Measurements from ENCODE around the gene SNCA. TPM values are rescaled to one million over a fixed set of nuclear protein-coding genes. Genes with fewer than 3 reads are reported as not detected.

The SNCA gene
- total RNA-seq, 1 donor from 2014 or later, result 5.6 TPM

DNA sequence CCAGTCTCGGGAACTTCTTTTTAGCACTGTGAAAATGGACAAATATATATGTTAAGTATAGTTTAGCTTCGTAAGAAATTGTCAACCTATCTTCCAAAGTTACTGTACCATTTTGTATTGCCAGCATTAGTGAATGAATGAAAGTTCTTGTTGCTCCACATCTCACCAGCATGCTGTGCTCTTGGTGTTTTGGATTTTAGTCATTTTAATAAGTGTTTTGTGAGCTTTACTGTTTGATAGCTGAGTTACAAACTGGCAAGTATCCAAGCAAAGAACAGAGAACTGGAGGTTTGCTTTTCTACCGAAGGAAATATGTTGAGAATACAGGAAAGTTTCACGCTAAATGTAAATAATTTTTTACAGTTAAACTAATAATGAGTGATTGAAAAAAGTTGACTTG lies 33.0 kb downstream of the SNCA start:
- no peaks in the 10 kb centered on the region for H3K9me3 Mint-ChIP-seq

DNA sequence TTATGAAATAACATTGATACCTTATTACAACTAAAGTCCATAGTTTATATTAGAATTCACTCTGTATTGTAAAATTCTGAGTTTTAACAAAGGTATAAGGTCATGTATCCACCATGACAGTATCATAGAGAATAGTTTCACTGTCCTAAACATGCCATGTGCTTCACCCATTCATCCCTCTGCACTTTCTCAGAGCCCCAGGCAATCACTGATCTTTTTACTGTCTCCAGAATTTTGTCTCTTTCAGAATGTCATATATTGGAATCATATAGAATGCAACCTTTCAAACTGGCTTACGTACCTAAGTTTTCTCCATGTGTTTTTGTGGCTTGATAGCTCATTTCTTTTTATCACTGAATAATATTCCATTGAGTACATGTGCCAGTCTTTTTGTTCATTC lies 33.9 kb downstream of the SNCA start:
- Histone ChIP-seq H2AFZ (replicated peaks) (no peak overlapping the region), H3K9ac (no peak overlapping the region), H3K36me3 (no peaks in the 10 kb centered on the region), H3K9me3 (ENCODE audit: low read depth) (no peaks in the 10 kb centered on the region), H3K27me3 (no peaks in the 10 kb centered on the region), H4K20me1 (ENCODE audit: low read depth) (no peaks in the 10 kb centered on the region), H3K4me1 (peaks cover 7% of the 10 kb centered on the region), H3F3A (ENCODE audit: low read depth) (no peaks in the 10 kb centered on the region), H3K4me2 (no peak overlapping the region), H3K4me3 (no peak overlapping the region), H3K27ac (no peak overlapping the region), H3K79me2 (ENCODE audit: low read depth) (no peaks in the 10 kb centered on the region)
- no peaks in the 10 kb centered on the region for H3K4me1 Mint-ChIP-seq
- H3K27me3 Mint-ChIP-seq (ENCODE audit: insufficient read depth, low read depth), result no peaks in the 10 kb centered on the region
- H3K27ac Mint-ChIP-seq, result no peak overlapping the region
- no peak for DNase-seq (ENCODE audit: low spot score)
- no peak overlapping the region for H3K4me3 Mint-ChIP-seq
- peaks cover 2% of the 10 kb centered on the region for H3K36me3 Mint-ChIP-seq
- H3K9me3 Mint-ChIP-seq, result no peaks in the 10 kb centered on the region
- no peak for TF ChIP-seq EZH2phosphoT487 (IDR thresholded peaks at IDR 0.05)
- TF ChIP-seq, protein P1, sequence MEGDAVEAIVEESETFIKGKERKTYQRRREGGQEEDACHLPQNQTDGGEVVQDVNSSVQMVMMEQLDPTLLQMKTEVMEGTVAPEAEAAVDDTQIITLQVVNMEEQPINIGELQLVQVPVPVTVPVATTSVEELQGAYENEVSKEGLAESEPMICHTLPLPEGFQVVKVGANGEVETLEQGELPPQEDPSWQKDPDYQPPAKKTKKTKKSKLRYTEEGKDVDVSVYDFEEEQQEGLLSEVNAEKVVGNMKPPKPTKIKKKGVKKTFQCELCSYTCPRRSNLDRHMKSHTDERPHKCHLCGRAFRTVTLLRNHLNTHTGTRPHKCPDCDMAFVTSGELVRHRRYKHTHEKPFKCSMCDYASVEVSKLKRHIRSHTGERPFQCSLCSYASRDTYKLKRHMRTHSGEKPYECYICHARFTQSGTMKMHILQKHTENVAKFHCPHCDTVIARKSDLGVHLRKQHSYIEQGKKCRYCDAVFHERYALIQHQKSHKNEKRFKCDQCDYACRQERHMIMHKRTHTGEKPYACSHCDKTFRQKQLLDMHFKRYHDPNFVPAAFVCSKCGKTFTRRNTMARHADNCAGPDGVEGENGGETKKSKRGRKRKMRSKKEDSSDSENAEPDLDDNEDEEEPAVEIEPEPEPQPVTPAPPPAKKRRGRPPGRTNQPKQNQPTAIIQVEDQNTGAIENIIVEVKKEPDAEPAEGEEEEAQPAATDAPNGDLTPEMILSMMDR (IDR thresholded peaks at IDR 0.05), result no peak
- no peak for TF ChIP-seq EZH2 (IDR thresholded peaks at IDR 0.05)

More for the DNA sequence above, 33.0 kb downstream of the SNCA start:
- H3F3A ChIP-seq (ENCODE audit: low read depth), result no peaks in the 10 kb centered on the region
- H3K9ac ChIP-seq, result no peak overlapping the region
- no peak overlapping the region for H2AFZ ChIP-seq (replicated peaks)
- no peaks in the 10 kb centered on the region for H4K20me1 ChIP-seq (ENCODE audit: low read depth)
- H3K4me1 ChIP-seq, result peaks cover 7% of the 10 kb centered on the region
- no peak overlapping the region for H3K4me3 Mint-ChIP-seq
- H3K4me1 Mint-ChIP-seq, result no peaks in the 10 kb centered on the region
- H3K36me3 ChIP-seq, result no peaks in the 10 kb centered on the region
- H3K27me3 ChIP-seq, result no peaks in the 10 kb centered on the region
- no peaks in the 10 kb centered on the region for H3K79me2 ChIP-seq (ENCODE audit: low read depth)
- H3K9me3 ChIP-seq (ENCODE audit: low read depth), result no peaks in the 10 kb centered on the region
- no peak for DNase-seq (ENCODE audit: low spot score)
- no peak overlapping the region for H3K27ac Mint-ChIP-seq
- H3K36me3 Mint-ChIP-seq, result peaks cover 9% of the 10 kb centered on the region
- no peak overlapping the region for H3K27ac ChIP-seq
- H3K4me2 ChIP-seq, result no peak overlapping the region
- TF ChIP-seq EZH2 (IDR thresholded peaks at IDR 0.05) (no peak), EZH2phosphoT487 (IDR thresholded peaks at IDR 0.05) (no peak)
- TF ChIP-seq, protein P1 (IDR thresholded peaks at IDR 0.05), result no peak
- no peaks in the 10 kb centered on the region for H3K27me3 Mint-ChIP-seq (ENCODE audit: insufficient read depth, low read depth)
- H3K4me3 ChIP-seq, result no peak overlapping the region

DNA sequence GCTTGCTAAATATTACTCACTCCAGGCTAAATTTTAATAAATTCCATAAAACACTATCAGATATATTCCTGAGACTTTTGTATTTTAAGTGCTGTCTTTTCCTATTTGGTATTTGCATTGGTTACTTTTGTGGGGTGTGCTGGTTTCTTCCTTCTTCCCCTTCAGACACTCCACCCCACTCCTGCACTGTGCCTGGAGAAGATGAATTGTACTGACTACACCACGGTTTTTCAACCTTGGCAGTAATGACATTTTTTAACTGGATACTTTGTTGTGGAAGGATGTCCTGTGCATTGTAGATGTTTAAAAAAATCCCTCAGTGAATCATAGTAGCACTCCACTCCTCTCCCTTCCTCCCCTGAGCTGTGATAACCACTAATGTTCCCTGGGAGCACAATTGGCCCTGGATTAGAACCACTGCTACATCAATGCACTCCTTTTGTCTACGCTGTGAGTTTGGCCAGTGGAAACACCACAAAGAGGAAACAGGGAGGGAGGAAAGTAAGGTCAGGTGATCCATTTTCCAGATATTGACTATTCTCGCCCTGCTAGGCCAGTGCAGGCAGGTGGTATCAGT lies 36.3 kb downstream of the SNCA start:
- Histone ChIP-seq H3K4me3 (no peak overlapping the region), H3K36me3 (no peaks in the 10 kb centered on the region), H2AFZ (replicated peaks) (no peak overlapping the region), H3K27ac (no peak overlapping the region), H3F3A (ENCODE audit: low read depth) (no peaks in the 10 kb centered on the region), H3K4me1 (peaks cover 7% of the 10 kb centered on the region), H3K9me3 (ENCODE audit: low read depth) (no peaks in the 10 kb centered on the region), H3K9ac (no peak overlapping the region), H3K27me3 (no peaks in the 10 kb centered on the region), H4K20me1 (ENCODE audit: low read depth) (no peaks in the 10 kb centered on the region), H3K79me2 (ENCODE audit: low read depth) (no peaks in the 10 kb centered on the region), H3K4me2 (no peak overlapping the region)
- Mint-ChIP-seq H3K4me1 (no peaks in the 10 kb centered on the region), H3K36me3 (peaks cover 3% of the 10 kb centered on the region), H3K27ac (no peak overlapping the region), H3K9me3 (no peaks in the 10 kb centered on the region), H3K4me3 (no peak overlapping the region), H3K27me3 (ENCODE audit: insufficient read depth, low read depth) (no peaks in the 10 kb centered on the region)
- TF ChIP-seq, protein P1 (IDR thresholded peaks at IDR 0.05), result no peak
- TF ChIP-seq EZH2 (IDR thresholded peaks at IDR 0.05) (no peak), EZH2phosphoT487 (IDR thresholded peaks at IDR 0.05) (no peak)
- peak; percentile 33 for DNase-seq (ENCODE audit: low spot score)
